GM12892 (cell line): ENCODE results near the gene TMEM259.
A peak's percentile ranks its signal among the peaks of the same experiment; 100 is the strongest.
"Not testable (repeated sequence)": the region's sequence is repeated elsewhere in the genome, so short reads cannot be mapped to it uniquely, and the experiment has no call there.

Experiments
- DNase-seq: peaks from one replicate; pipeline ENCODE4 v3.0.0; 2011; ENCODE audit not compliant: insufficient read length
- FAIRE-seq: peaks from 2 replicates; lab custom pipeline; 2011; peaks lifted over from hg19 to GRCh38; lab: Jason Lieb, UNC
- POLR2A ChIP-seq: IDR thresholded peaks from 2 replicates; pipeline ENCODE4 v1.6.1; 2011; ENCODE audit warnings: low read depth, low read length, control low read depth
- POLR2AphosphoS5 ChIP-seq: IDR thresholded peaks from 2 replicates; pipeline ENCODE4 v1.6.1; 2011; ENCODE audit warnings: low read depth, low read length, control low read depth
- TAF1 ChIP-seq: IDR thresholded peaks from 2 replicates; pipeline ENCODE4 v1.6.1; 2011; ENCODE audit warnings: low read depth, mild to moderate bottlenecking, control low read depth, low read length, borderline replicate concordance

Gene TMEM259

DNA sequence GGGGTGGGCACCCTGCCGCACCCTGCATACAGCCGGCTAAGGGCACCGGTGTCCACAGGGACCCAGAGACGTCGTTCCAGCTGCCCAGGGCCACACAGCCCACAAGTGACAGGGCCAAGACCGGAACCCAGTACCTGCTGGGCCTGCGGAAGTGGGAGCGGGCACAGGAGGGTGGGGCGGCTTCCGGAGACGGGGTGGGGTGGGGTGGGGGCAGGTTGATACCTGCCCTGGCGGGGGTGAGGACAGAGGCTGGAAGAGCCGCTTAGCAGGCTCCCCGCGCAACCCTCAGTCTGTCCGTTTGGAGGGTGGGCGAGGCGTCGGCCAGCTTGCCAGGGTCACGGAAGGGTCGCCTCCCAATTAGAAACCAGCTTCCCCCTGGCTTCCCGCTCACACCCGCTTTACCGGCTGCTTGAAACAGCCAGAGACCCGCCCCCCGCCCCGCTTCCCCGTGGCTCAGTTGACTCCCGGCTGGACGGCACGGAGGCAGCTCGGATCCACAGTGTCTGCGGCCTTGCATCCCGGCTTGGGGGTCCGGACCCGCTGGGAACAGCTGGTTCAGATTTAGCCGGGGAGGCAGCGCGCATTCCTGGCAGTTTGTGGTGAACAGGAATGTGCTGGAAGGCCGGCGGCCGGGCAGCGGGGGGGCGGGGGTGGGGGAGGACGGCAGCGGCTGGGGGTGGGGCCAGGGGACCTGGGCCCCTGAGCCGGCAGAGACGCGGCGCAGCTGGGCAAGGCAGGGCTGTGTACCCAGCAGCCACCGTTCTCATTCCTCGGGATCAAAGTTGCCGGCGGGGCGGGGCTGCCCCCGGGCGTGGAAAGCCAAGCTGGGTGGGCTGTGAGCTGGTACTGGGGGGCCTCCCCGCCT is 7.4 kb upstream of the TMEM259 start:
- FAIRE-seq (peak; percentile 86), DNase-seq (peak; percentile 75)
- TF ChIP-seq POLR2A (peak; percentile 42; the same call in 1 of the 2 replicates), TAF1 (no peak), POLR2AphosphoS5 (peak; percentile 22; the same call in 1 of the 2 replicates)

DNA sequence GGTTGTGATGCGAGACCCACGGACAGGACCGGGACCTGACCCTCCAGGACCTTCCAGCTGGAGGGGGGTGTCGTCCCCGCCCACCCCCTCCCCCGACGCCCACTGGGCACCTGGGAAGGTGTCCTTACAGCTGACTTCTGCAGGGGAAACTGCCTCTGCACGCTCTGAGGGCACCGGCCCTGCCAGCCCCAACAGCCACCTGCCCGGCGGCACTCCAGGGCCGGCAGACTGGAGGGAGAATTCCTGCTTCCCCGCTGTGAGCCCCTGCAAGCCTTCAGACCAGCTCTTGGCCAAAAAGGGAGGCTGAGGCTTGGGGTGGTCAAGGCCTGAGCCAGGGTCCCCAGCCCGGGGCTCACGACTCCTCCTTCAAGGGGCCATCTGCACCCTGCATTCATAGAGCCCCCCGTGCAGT is 6.7 kb upstream of the TMEM259 start:
- FAIRE-seq: no peak
- no peak for TF ChIP-seq POLR2AphosphoS5
- TF ChIP-seq POLR2A: no peak
- TF ChIP-seq TAF1: no peak
- no peak for DNase-seq

DNA sequence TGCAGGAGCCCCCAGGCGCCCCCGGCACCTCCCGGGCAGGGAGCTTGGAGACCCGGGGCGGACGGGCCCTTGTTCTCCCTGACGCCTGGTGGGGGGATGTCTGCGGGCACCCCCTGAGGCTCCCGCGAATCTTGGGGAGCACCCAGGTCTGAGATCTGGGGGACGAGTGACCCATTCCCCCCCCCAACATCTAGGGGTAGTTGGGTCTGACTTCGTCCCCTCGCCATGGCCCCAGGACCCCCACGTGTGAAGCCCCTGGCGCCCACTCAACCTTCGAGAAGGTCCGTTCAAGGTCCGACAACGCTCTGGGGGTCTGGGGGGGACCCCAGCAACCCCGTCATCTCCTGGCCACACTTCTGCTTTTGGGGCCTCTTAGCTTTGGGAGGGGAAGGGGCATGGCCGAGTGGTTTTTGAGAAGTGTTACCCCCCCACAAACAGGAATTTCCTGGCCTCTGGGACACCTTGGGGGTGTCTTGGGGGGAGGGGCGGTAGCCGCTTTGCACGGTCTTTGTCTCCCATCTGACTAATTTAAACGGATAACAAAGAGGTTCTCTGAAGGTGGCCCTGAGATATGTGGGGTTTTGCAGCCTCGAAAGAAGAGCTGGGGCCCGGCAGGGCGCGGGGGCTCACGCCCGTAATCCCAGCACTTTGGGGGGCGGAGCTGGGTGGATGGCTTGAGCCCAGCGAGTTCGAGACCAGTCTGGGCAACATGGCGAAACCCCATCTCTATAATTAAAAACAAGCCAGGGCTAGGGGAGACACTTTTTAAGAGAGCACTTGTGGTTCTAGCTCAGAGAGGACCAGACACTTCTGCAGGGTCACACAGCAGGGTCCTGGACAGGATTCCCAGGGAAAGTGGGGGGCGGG is 6.1 kb upstream of the TMEM259 start:
- FAIRE-seq: peak; percentile 76
- DNase-seq: peak; percentile 48
- no peak for TF ChIP-seq POLR2AphosphoS5
- no peak for TF ChIP-seq POLR2A
- no peak for TF ChIP-seq TAF1

DNA sequence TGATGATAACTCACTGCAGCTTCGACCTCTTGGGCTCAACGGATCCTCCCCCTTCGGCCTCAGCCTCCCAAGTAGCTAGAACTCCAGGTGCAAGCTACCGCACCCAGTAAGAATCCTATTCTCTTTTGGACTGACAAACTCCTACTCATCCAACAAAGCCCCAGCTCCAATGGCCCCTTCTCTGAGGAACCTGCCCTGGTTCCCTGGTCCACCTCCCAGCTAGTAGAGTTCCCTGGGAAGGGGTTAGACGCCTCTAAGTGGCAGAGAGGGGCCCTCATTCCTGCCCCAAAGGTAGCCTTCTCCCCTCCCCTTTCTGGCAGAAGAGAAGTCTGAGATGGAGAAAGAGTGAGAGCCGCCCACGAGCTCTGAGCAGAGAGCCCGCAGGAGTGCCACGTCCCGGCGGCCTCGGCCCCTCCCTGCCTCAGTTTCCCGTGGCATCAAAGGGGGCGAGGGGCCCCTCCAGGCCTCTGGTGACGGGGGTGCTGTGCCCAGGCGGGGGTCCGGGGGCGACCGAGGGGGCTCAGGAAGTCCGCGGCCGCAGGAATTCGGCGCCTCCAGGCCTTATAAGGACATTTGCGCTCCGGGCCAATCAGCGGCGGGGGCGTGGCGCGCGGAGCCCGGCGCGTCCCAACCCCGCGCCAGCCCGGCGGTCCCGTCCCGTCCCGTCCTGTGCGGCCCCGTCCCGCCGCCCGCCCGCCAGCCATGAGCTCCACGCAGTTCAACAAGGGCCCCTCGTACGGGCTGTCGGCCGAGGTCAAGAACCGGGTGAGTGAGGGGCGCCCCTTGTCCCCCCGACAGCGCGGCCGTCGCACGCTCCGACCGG is 5.2 kb upstream of the TMEM259 start, which contains the start of gene CNN2:
Gene CNN2, plus strand, starts transcription at position 649 of the 823 bp plus-strand sequence. Its CDS starts 54 bp downstream, at position 703.
- TF ChIP-seq POLR2A (peak; percentile 72; the same call in 1 of the 2 replicates), TAF1 (peak; percentile 53; the same call in 1 of the 2 replicates), POLR2AphosphoS5 (no peak)
- DNase-seq: peak; percentile 89
- peak; percentile 92 for FAIRE-seq

DNA sequence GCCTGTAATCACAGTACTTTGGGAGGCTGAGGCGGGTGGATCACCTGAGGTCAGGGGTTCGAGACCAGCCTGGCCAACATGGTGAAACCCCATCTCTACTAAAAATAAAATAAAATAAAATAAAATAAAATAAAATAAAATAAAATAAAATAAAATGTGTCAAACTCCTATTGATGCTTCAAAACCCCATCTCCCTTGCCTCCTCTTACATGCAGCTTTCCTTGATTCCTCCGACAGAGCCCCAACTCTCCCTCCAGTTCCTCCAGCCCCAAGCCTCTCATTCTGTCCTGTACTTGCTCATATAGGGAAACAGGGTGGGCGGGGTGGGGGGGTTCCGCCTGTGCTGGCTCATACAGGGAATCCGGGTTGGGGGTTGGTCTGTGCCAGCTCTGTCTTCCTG is 4.2 kb upstream of the TMEM259 start:
- not testable (repeated sequence) for FAIRE-seq, DNase-seq

DNA sequence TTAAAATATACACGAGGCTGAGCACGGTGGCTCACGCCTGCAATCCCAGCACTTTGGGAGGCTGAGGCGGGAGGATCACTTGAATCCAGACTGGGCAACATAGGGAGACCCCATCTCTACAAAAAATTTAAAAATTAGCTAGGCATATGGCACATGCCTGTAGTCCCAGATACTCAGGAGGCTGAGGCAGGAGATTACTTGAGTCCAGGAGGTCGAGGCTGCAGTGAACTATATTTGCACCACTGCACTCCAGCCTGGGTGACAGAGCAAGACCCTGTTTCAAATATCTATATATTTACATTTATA is 2.9 kb upstream of the TMEM259 start:
- FAIRE-seq, DNase-seq: not testable (repeated sequence)

DNA sequence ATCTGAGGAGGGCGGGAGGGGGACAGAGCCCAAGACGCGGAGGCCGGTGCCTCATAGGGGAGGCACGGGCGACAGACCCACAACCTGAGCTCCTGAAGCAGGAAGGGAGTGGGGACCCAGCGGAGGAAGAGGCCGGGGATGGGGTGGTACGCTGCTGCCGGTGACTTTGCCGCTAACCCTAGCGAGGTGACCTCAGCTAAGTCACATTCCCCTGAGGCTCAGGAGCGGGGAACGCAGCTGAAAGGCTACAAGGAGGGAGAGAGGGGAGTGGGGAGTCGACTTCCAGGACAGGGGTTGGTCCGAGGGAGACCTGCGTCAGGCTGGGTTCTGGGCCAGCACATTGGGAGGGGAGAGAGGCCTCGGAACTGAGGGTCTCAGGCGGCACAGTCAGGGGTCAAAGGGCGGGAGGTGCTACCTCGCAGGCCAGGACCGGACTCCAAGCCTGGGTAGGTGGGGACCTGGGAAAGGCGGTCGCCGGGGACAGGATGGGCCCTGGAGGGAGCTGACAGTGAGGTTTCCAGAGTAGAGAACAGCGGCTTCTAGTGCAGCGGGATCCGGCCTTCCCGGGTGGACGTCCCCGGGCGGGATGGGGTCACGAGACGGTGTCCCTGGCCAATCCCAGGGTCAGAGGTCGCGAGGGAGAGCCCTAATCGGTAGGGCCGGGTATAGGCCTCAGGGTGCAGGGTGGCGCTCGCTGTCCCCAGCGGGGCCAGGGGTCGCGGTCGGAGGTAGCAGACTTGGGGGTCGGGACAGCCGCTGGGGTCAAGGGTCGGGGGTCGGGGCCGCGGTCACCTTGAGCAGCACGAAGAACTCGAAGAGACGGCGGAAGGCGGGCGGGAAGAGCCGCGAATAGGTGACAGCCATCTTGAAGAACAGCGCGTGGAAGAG is 699 bp downstream of the TMEM259 start:
- no peak for FAIRE-seq
- TF ChIP-seq POLR2A (no peak; the same call in 1 of the 2 replicates), TAF1 (no peak)
- no peak for DNase-seq

DNA sequence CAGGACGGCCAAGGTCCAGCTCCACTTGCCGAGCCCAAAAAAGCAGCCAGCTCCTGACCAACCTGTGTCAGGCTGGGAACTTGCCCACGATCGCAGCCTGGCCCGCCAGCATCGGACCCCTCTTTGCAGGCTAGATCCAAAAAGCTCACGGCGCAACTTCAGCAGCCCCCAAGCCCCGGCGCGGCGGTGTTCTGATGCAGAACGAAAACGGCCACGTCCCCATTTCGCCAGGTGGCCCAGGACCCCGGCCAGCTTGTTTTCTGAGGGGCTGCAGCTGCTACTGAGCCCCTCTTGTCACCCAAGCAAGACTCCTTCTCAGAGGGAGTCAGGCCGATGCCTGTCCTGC is 1.3 kb downstream of the TMEM259 start:
- DNase-seq (no peak), FAIRE-seq (no peak)
- no peak for TF ChIP-seq POLR2A
- no peak for TF ChIP-seq POLR2AphosphoS5
- no peak for TF ChIP-seq TAF1

DNA sequence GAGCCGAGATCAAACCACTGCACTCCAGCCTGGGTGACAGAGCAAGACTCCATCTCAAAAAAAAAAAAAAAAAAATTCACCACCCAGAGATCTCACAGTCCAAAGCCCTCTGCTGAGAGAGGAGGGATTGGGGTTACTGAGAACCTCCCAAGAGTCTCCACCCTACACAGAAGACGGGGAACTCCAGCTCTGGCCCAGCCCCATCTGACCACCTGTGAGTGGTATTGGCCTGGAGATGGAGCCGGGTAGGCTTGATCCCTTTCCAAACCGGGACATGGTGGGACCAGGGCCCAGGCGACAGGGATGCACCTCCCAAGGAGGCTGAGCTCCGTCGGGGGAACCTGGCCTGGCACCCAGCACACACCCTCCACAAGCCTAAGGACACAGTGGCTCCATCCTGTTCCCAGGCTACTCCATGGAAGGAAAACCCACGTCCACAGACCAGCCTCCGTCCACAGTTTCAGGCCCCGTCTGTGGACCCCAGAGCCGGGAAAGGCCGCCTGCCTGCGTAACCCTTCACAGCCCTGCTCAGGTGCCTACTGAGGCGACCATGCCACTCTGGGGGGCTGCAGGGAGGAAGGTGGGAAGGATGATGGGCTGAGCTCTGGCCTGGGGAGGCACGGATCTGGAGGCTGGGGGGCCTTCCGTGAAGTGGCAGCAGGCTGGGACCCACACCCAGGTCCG is 1.8 kb downstream of the TMEM259 start:
- TF ChIP-seq TAF1 (no peak), POLR2AphosphoS5 (no peak), POLR2A (no peak)
- DNase-seq: no peak
- no peak for FAIRE-seq

DNA sequence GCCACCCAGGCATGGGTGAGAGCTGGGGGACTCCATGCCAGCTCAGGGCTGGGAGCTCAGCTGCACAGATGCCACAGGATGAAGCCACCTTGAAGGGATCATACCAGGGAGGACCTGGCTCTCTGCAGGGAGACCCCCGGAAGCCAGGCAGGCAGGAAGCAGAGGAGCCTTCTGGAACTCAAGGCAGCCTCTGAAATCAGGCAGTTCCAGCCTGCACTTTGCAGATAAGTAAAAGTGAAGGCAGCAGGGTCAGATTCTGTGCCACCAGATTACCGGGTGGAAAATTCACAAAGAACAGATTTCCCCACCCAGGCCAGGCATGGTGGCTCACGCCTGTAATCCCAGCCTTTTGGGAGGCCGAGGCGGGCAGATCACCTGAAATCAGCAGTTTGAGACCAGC is 2.5 kb downstream of the TMEM259 start:
- FAIRE-seq (no peak), DNase-seq (no peak)
- TF ChIP-seq TAF1 (no peak), POLR2AphosphoS5 (no peak), POLR2A (no peak)
